GM18511 (cell line): ENCODE measurements around the gene EXD3.
"Not testable (repeated sequence)": the region's sequence is repeated elsewhere in the genome, so short reads cannot be mapped to it uniquely, and the experiment has no call there.

Source experiments
- ATAC-seq: cut with Tn5 transposase; IDR thresholded peaks from one replicate; pipeline ENCODE4 v1.9.1; 2021; ENCODE audit warnings: mild to moderate bottlenecking, moderate library complexity; ENCODE audit not compliant: unreplicated experiment

The EXD3 gene

GRCh38 chr9:137458194-137459151 lies 35.5 kb upstream of the EXD3 start:
- peak; percentile 26 for ATAC-seq

GRCh38 chr9:137457406-137458193 lies 34.6 kb upstream of the EXD3 start:
- ATAC-seq = no peak

- no peak for ATAC-seq
Observed at GRCh38 chr9:137456864-137457405, 34.0 kb upstream of the EXD3 start.

GRCh38 chr9:137456061-137456863 lies 33.3 kb upstream of the EXD3 start:
- ATAC-seq = no peak

DNA sequence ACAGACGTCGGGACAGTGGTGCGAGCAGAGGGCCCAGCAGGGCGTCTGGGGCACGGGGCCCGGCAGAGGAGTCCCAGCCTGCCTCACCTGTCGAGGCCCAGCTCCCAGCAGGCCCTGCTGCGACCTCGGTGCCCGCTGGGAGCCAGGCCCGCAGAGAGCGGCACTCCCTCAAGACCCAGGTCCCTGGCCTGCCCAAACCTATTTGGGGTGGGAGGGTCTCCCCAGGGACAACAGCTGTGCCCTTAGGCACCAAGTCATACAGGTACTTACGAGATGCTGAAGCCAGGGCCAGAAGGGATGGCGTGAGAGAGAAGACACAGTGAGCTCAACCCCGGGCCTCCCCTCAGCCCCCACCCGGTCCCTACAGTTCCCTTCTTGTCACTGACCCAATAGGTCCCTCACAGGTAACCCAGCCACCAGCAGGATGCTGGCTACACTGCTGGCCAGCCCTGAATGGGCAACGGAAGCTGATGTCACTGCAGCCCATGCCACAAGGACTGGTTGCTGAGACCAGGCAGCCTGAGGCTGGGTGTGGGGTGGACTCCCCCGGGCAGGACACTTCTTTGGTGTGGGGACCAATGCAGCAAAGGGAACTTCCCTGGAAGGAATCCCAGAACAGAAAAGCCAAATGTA lies 32.5 kb upstream of the EXD3 start:
- no peak for ATAC-seq

GRCh38 chr9:137454597-137455358 lies 31.8 kb upstream of the EXD3 start:
- ATAC-seq = no peak

GRCh38 chr9:137454145-137454596 lies 31.2 kb upstream of the EXD3 start:
- ATAC-seq = peak; percentile 40

DNA sequence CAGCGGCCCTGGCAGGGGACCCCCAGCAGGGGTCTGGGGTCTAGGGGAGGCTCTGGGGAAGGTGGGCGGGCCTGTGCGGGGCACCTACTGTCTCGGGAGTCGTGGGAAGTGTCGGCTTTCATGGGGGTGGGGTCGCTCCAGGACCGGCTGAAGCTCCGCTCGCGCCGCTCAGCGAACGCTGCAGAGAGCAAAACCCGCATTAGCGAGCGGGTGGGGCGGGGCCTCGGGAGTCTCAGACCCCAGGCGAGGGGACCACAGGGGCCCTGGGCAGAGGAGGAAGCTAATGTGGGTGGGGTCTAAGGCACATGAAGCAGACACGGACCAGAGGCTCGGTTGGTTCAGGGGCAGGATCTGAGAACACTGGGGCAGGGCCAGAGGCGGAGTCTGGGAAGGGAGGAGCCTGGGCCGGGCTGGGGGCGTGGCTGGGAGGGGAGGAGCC lies 30.7 kb upstream of the EXD3 start:
- ATAC-seq = peak; percentile 71

DNA sequence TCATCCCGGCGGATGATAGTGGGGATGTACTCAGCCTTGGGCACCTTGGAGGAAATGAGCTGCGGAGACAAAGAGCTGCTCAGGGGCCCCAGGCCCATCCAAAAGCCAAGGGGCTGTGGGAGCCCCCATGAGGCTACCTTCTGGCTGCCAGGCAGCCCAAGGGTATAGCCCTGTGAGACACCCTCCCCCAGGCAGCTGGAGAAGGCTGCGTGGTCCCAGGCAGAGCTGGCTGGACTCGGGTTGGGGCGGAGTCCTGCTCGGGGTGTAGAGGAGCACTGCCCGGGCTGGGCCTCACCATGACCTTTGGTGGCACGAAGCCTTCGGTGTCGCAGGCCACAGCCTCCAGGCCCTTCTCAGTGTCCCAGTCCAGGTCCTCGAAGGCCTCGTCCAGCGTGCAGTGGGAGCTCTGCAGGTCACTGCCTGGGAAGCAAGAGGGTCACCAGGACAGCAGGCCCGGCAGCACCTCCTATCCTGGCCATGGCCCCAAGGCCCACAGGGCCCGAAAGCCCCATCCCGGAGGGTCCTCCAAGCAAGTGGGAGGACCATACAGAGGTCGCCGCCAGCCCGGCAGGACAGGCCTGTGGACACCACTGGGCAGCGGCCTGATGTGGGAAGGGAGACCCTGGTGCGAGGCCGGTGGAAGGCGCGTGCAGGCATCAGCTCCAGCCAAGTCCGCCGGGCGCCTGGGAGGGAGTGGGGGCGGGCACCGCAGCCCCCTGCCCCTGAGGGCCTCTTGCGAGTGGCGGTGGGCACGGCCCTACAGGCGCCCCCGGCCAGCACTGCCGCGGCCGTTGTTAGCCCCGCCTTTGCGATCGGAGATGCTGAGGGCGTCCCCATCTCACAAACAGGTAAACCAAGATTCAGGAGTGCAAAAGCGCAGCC lies 30.0 kb upstream of the EXD3 start:
- ATAC-seq = no peak

GRCh38 chr9:137452006-137452760 lies 29.2 kb upstream of the EXD3 start:
- no peak for ATAC-seq

DNA sequence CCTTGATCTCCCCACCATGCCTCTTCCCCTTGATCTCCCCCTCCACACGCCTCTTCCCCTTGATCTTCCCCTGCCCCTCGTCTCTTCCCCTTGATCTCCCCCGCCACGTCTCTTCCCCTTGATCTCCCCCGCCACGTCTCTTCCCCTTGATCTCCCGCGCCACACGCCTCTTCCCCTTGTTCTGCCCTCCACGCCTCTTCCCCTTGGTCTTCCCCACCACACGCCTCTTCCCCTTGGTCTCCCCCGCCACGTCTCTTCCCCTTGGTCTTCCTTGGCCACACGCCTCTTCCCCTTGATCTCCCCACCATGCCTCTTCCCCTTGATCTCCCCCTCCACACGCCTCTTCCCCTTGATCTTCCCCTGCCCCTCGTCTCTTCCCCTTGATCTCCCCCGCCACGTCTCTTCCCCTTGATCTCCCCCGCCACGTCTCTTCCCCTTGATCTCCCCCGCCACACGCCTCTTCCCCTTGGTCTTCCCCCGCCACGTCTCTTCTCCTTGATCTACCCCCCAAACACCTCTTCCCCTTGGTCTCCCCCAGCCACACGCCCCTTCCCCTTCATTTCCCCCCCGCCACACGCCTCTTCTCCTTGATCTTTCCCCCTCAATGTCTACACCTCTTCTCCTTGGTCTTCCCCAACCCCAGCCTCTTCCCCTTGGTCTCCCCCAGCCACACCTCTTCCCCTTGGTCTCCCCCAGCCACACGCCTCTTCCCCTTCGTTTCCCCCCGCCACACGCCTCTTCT lies 28.5 kb upstream of the EXD3 start:
- ATAC-seq = not testable (repeated sequence)

DNA sequence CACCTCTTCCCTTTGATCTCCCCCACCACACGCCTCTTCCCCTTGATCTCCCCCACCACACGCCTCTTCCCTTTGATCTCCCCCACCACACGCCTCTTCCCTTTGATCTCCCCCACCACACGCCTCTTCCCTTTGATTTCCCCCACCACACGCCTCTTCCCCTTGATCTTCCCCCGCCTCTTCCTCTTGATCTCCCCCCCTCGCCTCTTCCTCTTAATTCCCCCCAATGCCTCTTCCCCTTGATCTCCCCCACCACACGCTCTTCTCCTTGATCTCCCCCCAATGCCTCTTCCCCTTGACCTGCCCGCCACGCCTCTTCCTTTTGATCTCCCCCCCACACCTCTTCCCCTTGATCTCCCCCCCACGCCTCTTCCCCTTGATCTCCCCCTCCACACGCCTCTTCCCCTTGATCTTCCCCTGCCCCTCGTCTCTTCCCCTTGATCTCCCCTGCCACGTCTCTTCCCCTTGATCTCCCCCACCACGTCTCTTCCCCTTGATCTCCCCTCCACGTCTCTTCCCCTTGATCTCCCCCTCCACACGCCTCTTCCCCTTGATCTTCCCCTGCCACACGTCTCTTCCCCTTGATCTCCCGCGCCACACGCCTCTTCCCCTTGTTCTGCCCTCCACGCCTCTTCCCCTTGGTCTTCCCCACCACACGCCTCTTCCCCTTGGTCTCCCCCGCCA lies 27.7 kb upstream of the EXD3 start:
- not testable (repeated sequence) for ATAC-seq

GRCh38 chr9:137449931-137450538 lies 27.1 kb upstream of the EXD3 start:
- ATAC-seq = no peak

- ATAC-seq = no peak
Observed at GRCh38 chr9:137449081-137449844, 26.3 kb upstream of the EXD3 start.

DNA sequence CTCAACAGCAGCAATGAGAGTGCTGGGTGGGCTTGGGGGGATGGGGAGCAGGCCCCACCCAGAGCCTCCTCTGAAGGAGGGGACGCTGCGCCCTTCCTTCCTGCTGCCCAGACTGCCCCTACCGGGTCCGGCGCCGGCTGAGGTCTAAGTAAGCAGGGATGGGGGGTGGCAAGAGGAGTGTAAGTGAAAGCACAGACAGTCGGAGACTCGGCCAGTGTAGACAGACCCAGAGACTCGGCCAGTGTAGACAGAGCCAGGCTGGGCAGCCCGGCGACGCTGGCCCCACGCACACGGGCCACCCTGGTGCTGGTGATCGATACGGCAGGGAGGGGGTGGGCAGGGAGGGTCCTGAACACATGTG lies 25.6 kb upstream of the EXD3 start:
- no peak for ATAC-seq
